Chondrocyte (in vitro differentiated cells): ENCODE results near the gene NBAS. TPM values are rescaled to one million over a fixed set of nuclear protein-coding genes. Genes with fewer than 3 reads are reported as not detected.

ENCODE experiments used
- DNase-seq: peaks from one replicate; pipeline ENCODE4 v3.0.0; 2021; ENCODE audit warnings: mixed read lengths, low spot score
- H3K27ac Mint-ChIP-seq: one replicate; pipeline ENCODE4 v1.8.0; 2021; ENCODE audit warnings: mild to moderate bottlenecking, moderate library complexity, mixed read lengths; ENCODE audit not compliant: unreplicated experiment
- H3K27me3 Mint-ChIP-seq: 2 replicates; pipeline ENCODE4 v1.8.0; 2021; ENCODE audit warnings: low read depth, mixed read lengths
- H3K36me3 Mint-ChIP-seq: 2 replicates; pipeline ENCODE4 v1.8.0; 2021; ENCODE audit warnings: low read depth, mixed read lengths
- H3K4me1 Mint-ChIP-seq: 2 replicates; pipeline ENCODE4 v1.8.0; 2021; ENCODE audit warnings: low read depth, mild to moderate bottlenecking, mixed read lengths
- H3K4me3 Mint-ChIP-seq: one replicate; pipeline ENCODE4 v1.8.0; 2021; ENCODE audit warnings: mild to moderate bottlenecking, moderate library complexity, mixed read lengths; ENCODE audit not compliant: unreplicated experiment
- H3K9me3 Mint-ChIP-seq: 2 replicates; pipeline ENCODE4 v1.8.0; 2021; ENCODE audit warnings: low read depth, mixed read lengths
- total RNA-seq: library from RNA; stranded (reverse); gene quantifications from 3 replicates; pipeline ENCODE4 v1.2.1, GENCODE V29; 2021
- TF ChIP-seq, protein P1 (sequence below): fragments of 200-600 bp; sonication (generic); IDR thresholded peaks from 2 replicates; pipeline ENCODE4 v1.5.0; 2021; ENCODE audit warnings: antibody characterized with exemption, mild to moderate bottlenecking, moderate library complexity

The NBAS gene
- total RNA-seq, 1 donor from 2014 or later, result 47.6 TPM

GRCh38 chr2:15562354-15563031, 1.4 kb upstream of the NBAS start:
- DNase-seq, result no peak
- no peaks in the 10 kb centered on the region for H3K9me3 Mint-ChIP-seq
- H3K27ac Mint-ChIP-seq, result peak overlapping the region; percentile 99
- H3K4me1 Mint-ChIP-seq, result peaks cover 26% of the 10 kb centered on the region
- H3K36me3 Mint-ChIP-seq, result no peaks in the 10 kb centered on the region
- H3K27me3 Mint-ChIP-seq, result peaks cover 8% of the 10 kb centered on the region
- TF ChIP-seq, protein P1, sequence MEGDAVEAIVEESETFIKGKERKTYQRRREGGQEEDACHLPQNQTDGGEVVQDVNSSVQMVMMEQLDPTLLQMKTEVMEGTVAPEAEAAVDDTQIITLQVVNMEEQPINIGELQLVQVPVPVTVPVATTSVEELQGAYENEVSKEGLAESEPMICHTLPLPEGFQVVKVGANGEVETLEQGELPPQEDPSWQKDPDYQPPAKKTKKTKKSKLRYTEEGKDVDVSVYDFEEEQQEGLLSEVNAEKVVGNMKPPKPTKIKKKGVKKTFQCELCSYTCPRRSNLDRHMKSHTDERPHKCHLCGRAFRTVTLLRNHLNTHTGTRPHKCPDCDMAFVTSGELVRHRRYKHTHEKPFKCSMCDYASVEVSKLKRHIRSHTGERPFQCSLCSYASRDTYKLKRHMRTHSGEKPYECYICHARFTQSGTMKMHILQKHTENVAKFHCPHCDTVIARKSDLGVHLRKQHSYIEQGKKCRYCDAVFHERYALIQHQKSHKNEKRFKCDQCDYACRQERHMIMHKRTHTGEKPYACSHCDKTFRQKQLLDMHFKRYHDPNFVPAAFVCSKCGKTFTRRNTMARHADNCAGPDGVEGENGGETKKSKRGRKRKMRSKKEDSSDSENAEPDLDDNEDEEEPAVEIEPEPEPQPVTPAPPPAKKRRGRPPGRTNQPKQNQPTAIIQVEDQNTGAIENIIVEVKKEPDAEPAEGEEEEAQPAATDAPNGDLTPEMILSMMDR, result no peak
- H3K4me3 Mint-ChIP-seq, result peak overlapping the region; percentile 96

- DNase-seq, result no peak
- H3K4me3 Mint-ChIP-seq, result peak overlapping the region; percentile 96
- TF ChIP-seq, protein P1, result no peak
- H3K9me3 Mint-ChIP-seq, result no peaks in the 10 kb centered on the region
- H3K27ac Mint-ChIP-seq, result peak overlapping the region; percentile 99
- H3K4me1 Mint-ChIP-seq, result peaks cover 26% of the 10 kb centered on the region
- H3K36me3 Mint-ChIP-seq, result no peaks in the 10 kb centered on the region
- peaks cover 8% of the 10 kb centered on the region for H3K27me3 Mint-ChIP-seq
Measured at GRCh38 chr2:15561574-15562344, 625 bp upstream of the NBAS start.

DNA sequence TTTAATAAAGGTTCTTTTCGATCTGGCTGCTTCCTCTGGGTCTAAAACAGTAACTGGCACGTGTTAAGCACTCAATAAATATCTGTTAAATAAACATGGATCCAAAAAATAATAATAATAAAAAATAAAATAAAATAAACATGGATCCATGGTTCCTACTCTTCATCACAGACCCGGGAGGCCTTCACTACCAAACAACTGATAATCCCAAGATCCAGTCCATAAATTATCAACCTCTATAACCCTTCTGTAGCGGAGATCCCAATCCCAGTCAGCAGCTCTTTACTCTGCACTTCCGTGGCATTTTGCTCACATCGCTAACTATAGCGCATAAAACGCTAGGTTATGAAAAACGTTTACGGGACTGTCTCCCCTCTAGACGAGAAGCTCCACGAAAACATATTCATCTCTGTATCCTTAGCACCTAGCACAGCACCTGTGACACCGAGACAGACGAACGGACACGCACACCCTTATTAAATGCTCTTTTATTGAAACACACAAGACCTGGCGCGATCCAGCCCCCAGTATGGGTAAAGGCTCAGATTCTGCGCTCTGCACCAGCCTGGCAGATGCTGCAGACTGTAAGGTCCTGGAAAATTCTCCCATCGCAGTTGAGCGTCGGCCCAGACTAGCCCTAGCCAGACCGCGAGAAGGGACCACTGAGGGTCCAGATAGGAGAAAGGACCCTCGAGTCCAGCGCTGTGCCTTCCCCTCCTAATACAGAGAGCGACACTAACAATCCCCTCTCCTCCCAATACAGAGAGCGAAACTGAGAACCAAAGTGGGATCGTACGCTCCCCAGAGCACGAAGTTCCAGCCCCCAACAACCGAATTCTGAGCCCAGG, 770 bp downstream of the NBAS start:
- Mint-ChIP-seq H3K9me3 (no peaks in the 10 kb centered on the region), H3K27ac (peak overlapping the region; percentile 99), H3K27me3 (peaks cover 5% of the 10 kb centered on the region), H3K4me3 (peak overlapping the region; percentile 96), H3K36me3 (no peaks in the 10 kb centered on the region), H3K4me1 (peaks cover 29% of the 10 kb centered on the region)
- TF ChIP-seq, protein P1, result no peak
- DNase-seq, result no peak

GRCh38 chr2:15559379-15560139, 1.6 kb downstream of the NBAS start:
- Mint-ChIP-seq H3K4me1 (peaks cover 32% of the 10 kb centered on the region), H3K27me3 (peaks cover 1% of the 10 kb centered on the region), H3K9me3 (no peaks in the 10 kb centered on the region), H3K27ac (peak overlapping the region; percentile 99), H3K4me3 (peak overlapping the region; percentile 96), H3K36me3 (peaks cover 1% of the 10 kb centered on the region)
- TF ChIP-seq, protein P1, result no peak
- DNase-seq, result no peak
